ENCODE data around the gene PGRMC1. TPM values are rescaled to one million over a fixed set of nuclear protein-coding genes. Genes with fewer than 3 reads are reported as not detected.
A peak's percentile ranks its signal among the peaks of the same experiment; 100 is the strongest.
"Not testable (repeated sequence)": the region's sequence is repeated elsewhere in the genome, so short reads cannot be mapped to it uniquely, and the experiment has no call there.

PGRMC1 gene
- total RNA-seq, 2 donors from 2014 or later = 22.3 to 47.3 TPM

- no peak overlapping the region for H3K4me3 Mint-ChIP-seq
- ATAC-seq (replicated peaks) = no peak
- no peaks in the 10 kb centered on the region for H3K27me3 Mint-ChIP-seq
- no peaks in the 10 kb centered on the region for H3K36me3 Mint-ChIP-seq (ENCODE audit: low read depth)
- no peaks in the 10 kb centered on the region for H3K9me3 Mint-ChIP-seq
- no peaks in the 10 kb centered on the region for H3K4me1 Mint-ChIP-seq
- H3K27ac Mint-ChIP-seq = no peak overlapping the region
Measured at GRCh38 chrX:119251386-119251785, 15.3 kb downstream of the PGRMC1 start.

DNA sequence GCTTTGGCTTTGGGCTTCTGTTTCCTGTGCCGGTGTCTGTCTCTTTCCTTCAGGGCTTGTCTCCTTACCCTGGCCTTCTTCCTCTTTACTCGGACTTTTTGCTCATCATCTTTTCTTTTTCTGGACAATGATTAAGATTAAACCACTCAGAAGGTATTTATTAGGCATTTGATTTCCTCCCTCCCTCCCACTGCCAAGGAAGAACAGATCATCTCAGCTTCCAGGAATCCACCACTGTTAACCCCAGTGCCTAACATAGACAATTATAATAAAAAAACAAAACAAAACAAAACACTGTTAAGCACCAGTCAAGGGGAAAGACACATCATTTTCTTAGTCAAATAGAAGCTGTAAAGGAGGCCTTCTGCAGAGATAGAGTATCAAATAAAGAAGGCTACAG, 16.6 kb downstream of the PGRMC1 start:
- H3K27me3 Mint-ChIP-seq = no peaks in the 10 kb centered on the region
- H3K27ac Mint-ChIP-seq = no peak overlapping the region
- H3K9me3 Mint-ChIP-seq = no peaks in the 10 kb centered on the region
- H3K4me1 Mint-ChIP-seq = no peaks in the 10 kb centered on the region
- ATAC-seq (replicated peaks) = no peak
- no peak overlapping the region for H3K4me3 Mint-ChIP-seq
- H3K36me3 Mint-ChIP-seq (ENCODE audit: low read depth) = no peaks in the 10 kb centered on the region

GRCh38 chrX:119266364-119266995, 30.4 kb downstream of the PGRMC1 start:
- Mint-ChIP-seq H3K27me3 (peaks cover 6% of the 10 kb centered on the region), H3K4me3 (no peak overlapping the region), H3K9me3 (no peaks in the 10 kb centered on the region), H3K27ac (no peak overlapping the region), H3K36me3 (ENCODE audit: low read depth) (no peaks in the 10 kb centered on the region), H3K4me1 (no peaks in the 10 kb centered on the region)
- ATAC-seq (replicated peaks) = no peak

- not testable (repeated sequence) for ATAC-seq (replicated peaks); H3K4me3 Mint-ChIP-seq; H3K27ac Mint-ChIP-seq; H3K9me3 Mint-ChIP-seq; H3K27me3 Mint-ChIP-seq; H3K36me3 Mint-ChIP-seq (ENCODE audit: low read depth); H3K4me1 Mint-ChIP-seq
Measured at GRCh38 chrX:119267115-119267514, 31.0 kb downstream of the PGRMC1 start.

GRCh38 chrX:119272882-119273419, 36.9 kb downstream of the PGRMC1 start:
- no peak for ATAC-seq (replicated peaks)
- H3K4me3 Mint-ChIP-seq = peak overlapping the region; percentile 72
- no peaks in the 10 kb centered on the region for H3K36me3 Mint-ChIP-seq (ENCODE audit: low read depth)
- no peak overlapping the region for H3K27ac Mint-ChIP-seq
- peaks cover 5% of the 10 kb centered on the region for H3K27me3 Mint-ChIP-seq
- H3K9me3 Mint-ChIP-seq = no peaks in the 10 kb centered on the region
- H3K4me1 Mint-ChIP-seq = no peaks in the 10 kb centered on the region

GRCh38 chrX:119273420-119274192, 37.5 kb downstream of the PGRMC1 start:
- H3K27me3 Mint-ChIP-seq = no peaks in the 10 kb centered on the region
- peak; percentile 93 for ATAC-seq (replicated peaks)
- no peaks in the 10 kb centered on the region for H3K4me1 Mint-ChIP-seq
- no peak overlapping the region for H3K27ac Mint-ChIP-seq
- peak overlapping the region; percentile 72 for H3K4me3 Mint-ChIP-seq
- H3K36me3 Mint-ChIP-seq (ENCODE audit: low read depth) = no peaks in the 10 kb centered on the region
- no peaks in the 10 kb centered on the region for H3K9me3 Mint-ChIP-seq

DNA sequence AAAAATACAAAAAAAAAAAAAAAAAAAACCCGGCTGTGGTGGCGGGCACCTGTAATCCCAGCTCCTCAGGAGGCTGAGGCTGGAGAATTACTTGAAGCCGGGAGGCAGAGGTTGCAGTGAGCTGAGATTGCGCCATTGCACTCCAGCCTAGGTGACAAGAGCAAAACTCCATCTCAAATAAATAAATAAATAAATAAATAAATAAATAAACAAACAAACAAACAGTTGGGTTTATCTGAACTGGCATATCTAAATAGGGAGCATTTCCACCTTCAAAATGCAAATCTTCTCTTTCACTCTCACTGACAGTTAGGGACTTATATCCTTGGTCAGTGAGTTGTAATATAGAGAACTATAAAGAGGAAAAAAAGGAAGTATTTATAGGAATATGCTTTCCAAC, 46.3 kb downstream of the PGRMC1 start:
- not testable (repeated sequence) for H3K36me3 Mint-ChIP-seq (ENCODE audit: low read depth); H3K9me3 Mint-ChIP-seq; H3K4me3 Mint-ChIP-seq; ATAC-seq (replicated peaks); H3K27ac Mint-ChIP-seq; H3K27me3 Mint-ChIP-seq; H3K4me1 Mint-ChIP-seq

DNA sequence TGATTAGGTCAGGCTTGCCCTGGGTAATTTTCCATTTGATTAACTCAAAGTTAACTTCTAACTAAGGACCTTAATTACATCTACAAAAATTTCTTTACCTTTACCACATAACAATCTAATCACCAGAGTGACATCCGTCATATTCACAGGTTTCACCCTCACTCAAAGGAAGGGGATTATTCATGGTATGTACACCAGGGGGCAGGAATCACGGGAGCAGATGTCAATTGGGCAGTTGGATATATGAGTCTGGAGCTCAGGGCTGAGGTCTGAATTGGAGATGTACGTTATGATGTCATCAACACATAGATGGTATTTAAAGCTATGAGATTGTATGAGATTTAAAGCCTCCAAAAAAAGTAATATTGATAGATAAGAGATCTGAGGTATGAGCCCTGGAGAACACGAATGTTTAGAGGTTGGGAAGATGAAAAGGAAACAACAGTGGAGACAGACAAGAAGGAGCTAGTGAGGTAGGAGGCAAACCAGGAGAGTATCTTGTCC, 52.9 kb downstream of the PGRMC1 start:
- no peak overlapping the region for H3K4me3 Mint-ChIP-seq
- no peaks in the 10 kb centered on the region for H3K27me3 Mint-ChIP-seq
- ATAC-seq (replicated peaks) = no peak
- H3K36me3 Mint-ChIP-seq (ENCODE audit: low read depth) = no peaks in the 10 kb centered on the region
- H3K9me3 Mint-ChIP-seq = no peaks in the 10 kb centered on the region
- H3K27ac Mint-ChIP-seq = no peak overlapping the region
- H3K4me1 Mint-ChIP-seq = no peaks in the 10 kb centered on the region

GRCh38 chrX:119290476-119290875, 54.4 kb downstream of the PGRMC1 start:
- Mint-ChIP-seq H3K4me3 (no peak overlapping the region), H3K27ac (no peak overlapping the region), H3K36me3 (ENCODE audit: low read depth) (no peaks in the 10 kb centered on the region), H3K27me3 (no peaks in the 10 kb centered on the region), H3K4me1 (no peaks in the 10 kb centered on the region), H3K9me3 (no peaks in the 10 kb centered on the region)
- ATAC-seq (replicated peaks) = no peak

GRCh38 chrX:119291246-119291645, 55.2 kb downstream of the PGRMC1 start:
- H3K4me3 Mint-ChIP-seq, H3K27me3 Mint-ChIP-seq: not testable (repeated sequence)

GRCh38 chrX:119292445-119292844, 56.4 kb downstream of the PGRMC1 start:
- no peaks in the 10 kb centered on the region for H3K4me1 Mint-ChIP-seq
- H3K4me3 Mint-ChIP-seq = no peak overlapping the region
- no peaks in the 10 kb centered on the region for H3K9me3 Mint-ChIP-seq
- H3K27me3 Mint-ChIP-seq = no peaks in the 10 kb centered on the region
- no peak overlapping the region for H3K27ac Mint-ChIP-seq
- no peak for ATAC-seq (replicated peaks)
- no peaks in the 10 kb centered on the region for H3K36me3 Mint-ChIP-seq (ENCODE audit: low read depth)

More at GRCh38 chrX:119291246-119291645, 55.2 kb downstream of the PGRMC1 start:
- not testable (repeated sequence) for H3K27ac Mint-ChIP-seq; H3K9me3 Mint-ChIP-seq; H3K36me3 Mint-ChIP-seq (ENCODE audit: low read depth); ATAC-seq (replicated peaks); H3K4me1 Mint-ChIP-seq

Other genes starting within 250 kb of the PGRMC1 start
- gene CT47C1, start 163.3 kb upstream of the PGRMC1 start, total RNA-seq = not detected
- gene KIAA1210, start 108.5 kb upstream of the PGRMC1 start, total RNA-seq = not detected
- gene SLC25A43, start 163.1 kb downstream of the PGRMC1 start, total RNA-seq = 10 to 100 TPM in 1 of 2 donors, 1 to 10 TPM in 1; 5.1 to 12.7 TPM
- 100 to 1,000 TPM; 290 to 570 TPM for gene SLC25A5, start 232.2 kb downstream of the PGRMC1 start, total RNA-seq

Data from activated T-helper 17 cell treated with anti-CD3 and anti-CD28 coated beads, Interleukin-2, amount 50 U/mL, for 72 hours (primary cell).